Prostate gland (tissue), 2 donors: ENCODE results near the gene TBK1.

Experiments
- CTCF ChIP-seq, 4 experiments: fragments of 200-600 bp in 2 of 4; fragments of 450-650 bp in 2 of 4; sonication (generic) in 2 of 4; IDR thresholded peaks; 1 replicate in 3 of 4; 2 replicates in 1 of 4; pipeline ENCODE4 v1.5.1; 2016 to 2019; ENCODE audit warnings: antibody characterized with exemption in 4 of 4, mild to moderate bottlenecking in 2 of 4, moderate library complexity in 2 of 4
- POLR2A ChIP-seq: fragments of 450-650 bp; IDR thresholded peaks from one replicate; pipeline ENCODE4 v1.6.1; 2016; ENCODE audit warnings: antibody characterized with exemption, mild to moderate bottlenecking
- POLR2AphosphoS5 ChIP-seq: sonication (generic); formaldehyde crosslinking; IDR thresholded peaks from one replicate; pipeline ENCODE4 v1.6.1; 2017; ENCODE audit warnings: antibody characterized with exemption

- TF ChIP-seq CTCF (IDR thresholded peaks at IDR 0.05): no peak
- TF ChIP-seq POLR2AphosphoS5: no peak
- TF ChIP-seq POLR2A: no peak
Observed at GRCh38 chr12:64491718-64492117, 39.8 kb downstream of the TBK1 start.
